Right lobe of liver (tissue), 6 donors: Measurements from ENCODE around the gene AOAH. TPM values are rescaled to one million over a fixed set of nuclear protein-coding genes. Genes with fewer than 3 reads are reported as not detected.

Experiments used
- ATAC-seq, 4 donors: fragments of 200-7000 bp; cut with Tn5 transposase; one replicate each; pipeline ENCODE4 v1.9.1; 2020; ENCODE audit warnings: mild to moderate bottlenecking in 4 of 4, moderate library complexity in 4 of 4
- DNase-seq, 3 donors: peaks; one replicate each; pipeline ENCODE4 v3.0.0-alpha.2; 2020
- H3K27ac ChIP-seq, 3 donors: fragments of 200-600 bp; one replicate each; pipeline ENCODE4 v1.8.0; 2022
- H3K27me3 ChIP-seq, 2 donors: fragments of 200-600 bp; one replicate each; pipeline ENCODE4 v1.8.0; 2022
- H3K36me3 ChIP-seq, 4 donors: fragments of 200-600 bp; sonication (generic) in 1 of 4; one replicate each; pipeline versions ENCODE4 v1.5.1 to v1.8.0; 2017 to 2022; ENCODE audit warnings: control low read depth in 1 of 4
- H3K4me1 ChIP-seq, 4 donors: fragments of 200-600 bp; sonication (generic) in 1 of 4; one replicate each; pipeline versions ENCODE4 v1.5.1 to v1.8.0; 2017 to 2022; ENCODE audit warnings: control low read depth in 1 of 4
- H3K4me3 ChIP-seq, 3 donors: fragments of 200-600 bp; one replicate each; pipeline ENCODE4 v1.8.0; 2022
- H3K9me3 ChIP-seq, 4 donors: fragments of 200-600 bp; sonication (generic) in 1 of 4; one replicate each; pipeline versions ENCODE4 v1.5.1 to v1.8.0; 2017 to 2022; ENCODE audit warnings: control low read depth in 1 of 4
- POLR2A ChIP-seq: fragments of 450-650 bp; IDR thresholded peaks from one replicate; pipeline ENCODE4 v1.6.1; 2017; ENCODE audit warnings: antibody characterized with exemption, mild to moderate bottlenecking
- WGBS: methylation state at CpG from one replicate; pipeline ENCODE4 v1.1.6; 2018; ENCODE audit warnings: low coverage, low lambda C conversion rate; ENCODE audit not compliant: insufficient coverage; ENCODE audit errors: missing lambda C conversion rate; 5-methylcytosine and 5-hydroxymethylcytosine counted together
- intact Hi-C, 2 donors: fragments of 100-400 bp; cut with DNase I; formaldehyde crosslinking; loops; one replicate each; pipeline versions ENCODE4 v1.11.2 to v1.14.1; 2022
- total RNA-seq, 6 experiments: library from RNA; depleted of rRNA in 2 of 6; stranded (reverse); fragments of >200 nt in 2 of 6; fragmentation: NEBNext Ultra II Directional in 3 of 6; extraction: Animal tissue kit (Norgen Biotek cat#: 25700) in 3 of 6; gene quantifications; one replicate each; pipeline versions ENCODE4 v1.1.0 to v1.2.4, GENCODE V29; 2016 to 2023
- TF ChIP-seq, protein P1 (sequence below), 4 donors: fragments of 200-600 bp in 3 of 4; fragments of 450-650 bp in 1 of 4; IDR thresholded peaks; one replicate each; pipeline versions ENCODE4 v1.5.1 to v1.8.0; 2016 to 2022; ENCODE audit warnings: antibody characterized with exemption in 4 of 4, mild to moderate bottlenecking in 2 of 4
- donor health status: DM: no; HTN: yes; CAD: no.
- donor health status: DM: no; HTN: no; CAD: no.
- donor health status: DM: no; HTN: no; CAD: no.
- donor health status: DM: no; HTN: yes; CAD: no.
- donor health status: DM: no; HTN: yes; CAD: no.

The AOAH gene
- total RNA-seq, 6 experiments from 2014 or later = 2.9 to 11.3 (median 6.4) TPM

DNA sequence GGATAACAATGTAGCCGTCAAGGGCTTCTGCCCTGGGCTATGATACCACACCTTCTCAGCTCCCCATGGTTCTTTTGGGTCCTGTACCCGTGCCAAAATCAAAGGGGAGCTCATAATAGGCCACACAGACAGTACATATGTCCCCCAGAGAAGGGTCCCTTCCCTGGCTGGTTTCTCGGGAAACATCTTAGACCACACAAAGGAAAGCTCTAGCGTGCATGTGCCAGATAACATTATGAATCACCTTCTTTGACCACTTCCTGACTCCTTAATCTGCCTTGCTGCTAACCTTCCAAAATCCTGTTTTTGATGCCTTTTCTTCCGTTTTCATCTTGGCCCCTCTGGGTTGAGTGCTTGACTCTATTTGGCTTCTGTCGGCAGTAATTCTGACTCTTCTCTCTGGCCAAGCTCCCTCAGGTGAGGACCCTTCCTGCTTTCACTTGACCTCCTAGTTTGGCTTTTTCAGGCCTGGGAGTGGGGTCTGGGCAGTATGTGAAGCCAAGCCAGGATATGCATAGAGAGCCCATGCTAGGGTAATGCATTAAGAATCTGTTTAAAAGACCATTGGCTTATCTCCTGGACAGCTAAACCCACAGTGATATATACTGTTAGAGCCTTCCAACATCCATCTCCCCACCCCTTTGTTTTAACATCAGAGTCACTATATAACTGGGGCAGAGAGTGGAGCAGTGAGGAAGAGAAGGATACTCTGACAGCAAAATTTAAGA lies 249.8 kb downstream of the AOAH start:
- Histone ChIP-seq H3K36me3 (no peaks in the 10 kb centered on the region), H3K9me3 (no peaks in the 10 kb centered on the region), H3K4me3 (no peak overlapping the region), H3K27me3 (no peaks in the 10 kb centered on the region), H3K4me1 (peaks cover 0 to 20% (median 2%) of the 10 kb centered on the region in 4 donors), H3K27ac (no peak overlapping the region)
- DNase-seq = no peak
- WGBS = 37% methylated on average over 5 of the region's 6 CpGs
- ATAC-seq = no peak
- TF ChIP-seq POLR2A = no peak
- TF ChIP-seq, protein P1, sequence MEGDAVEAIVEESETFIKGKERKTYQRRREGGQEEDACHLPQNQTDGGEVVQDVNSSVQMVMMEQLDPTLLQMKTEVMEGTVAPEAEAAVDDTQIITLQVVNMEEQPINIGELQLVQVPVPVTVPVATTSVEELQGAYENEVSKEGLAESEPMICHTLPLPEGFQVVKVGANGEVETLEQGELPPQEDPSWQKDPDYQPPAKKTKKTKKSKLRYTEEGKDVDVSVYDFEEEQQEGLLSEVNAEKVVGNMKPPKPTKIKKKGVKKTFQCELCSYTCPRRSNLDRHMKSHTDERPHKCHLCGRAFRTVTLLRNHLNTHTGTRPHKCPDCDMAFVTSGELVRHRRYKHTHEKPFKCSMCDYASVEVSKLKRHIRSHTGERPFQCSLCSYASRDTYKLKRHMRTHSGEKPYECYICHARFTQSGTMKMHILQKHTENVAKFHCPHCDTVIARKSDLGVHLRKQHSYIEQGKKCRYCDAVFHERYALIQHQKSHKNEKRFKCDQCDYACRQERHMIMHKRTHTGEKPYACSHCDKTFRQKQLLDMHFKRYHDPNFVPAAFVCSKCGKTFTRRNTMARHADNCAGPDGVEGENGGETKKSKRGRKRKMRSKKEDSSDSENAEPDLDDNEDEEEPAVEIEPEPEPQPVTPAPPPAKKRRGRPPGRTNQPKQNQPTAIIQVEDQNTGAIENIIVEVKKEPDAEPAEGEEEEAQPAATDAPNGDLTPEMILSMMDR (IDR thresholded peaks at IDR 0.05) = no peak
- intact Hi-C loops = no loop called here

DNA sequence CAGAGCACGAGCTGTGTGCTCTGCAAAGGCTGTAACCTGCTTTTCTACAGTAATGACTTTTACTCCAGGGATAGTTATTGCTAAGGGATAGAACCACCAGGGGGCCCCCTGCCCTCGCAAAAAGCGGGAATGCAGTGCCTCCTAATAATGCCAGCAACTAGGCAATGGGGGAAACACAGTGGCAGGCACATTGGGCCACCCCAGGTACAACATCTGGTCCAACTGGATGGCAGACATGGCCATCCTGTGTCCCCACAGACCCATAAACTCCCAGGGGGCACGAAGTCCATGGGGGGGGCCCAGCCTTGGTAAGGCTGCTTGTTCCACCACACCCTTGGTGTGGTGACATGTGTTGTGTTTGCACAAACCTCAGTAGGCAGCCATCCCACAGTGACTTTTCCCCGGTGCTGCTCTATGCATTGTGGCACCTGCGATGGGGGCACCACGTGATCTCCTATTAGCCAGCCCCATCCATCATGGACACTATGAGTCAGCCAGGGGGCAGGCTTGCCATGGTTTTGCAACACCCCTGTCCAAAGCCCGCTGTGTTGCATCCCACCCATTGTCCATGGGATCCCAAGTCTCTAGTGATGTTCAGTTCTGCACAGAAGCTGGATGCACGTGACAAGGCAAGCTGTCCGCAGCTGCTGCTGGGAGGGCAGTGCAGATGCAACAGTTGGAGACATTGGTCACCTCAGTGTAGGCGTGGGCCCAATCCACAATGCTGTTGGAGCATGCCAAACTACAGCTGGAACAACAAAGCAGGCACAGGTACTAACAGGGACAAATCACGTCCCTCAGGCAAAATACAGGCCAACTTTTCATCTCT lies 250.6 kb downstream of the AOAH start:
- intact Hi-C loops = no loop called here
- DNase-seq (peak; percentile 40 to 57 (median 56)), ATAC-seq (peak; percentile 25 to 47 (median 43))
- 59% methylated on average over 5 of the region's 12 CpGs for WGBS
- H3K27ac ChIP-seq = peak overlapping the region in 1 of 3 donors; percentile 71
- H3K4me1 ChIP-seq = peaks cover 0 to 20% (median 2%) of the 10 kb centered on the region in 4 donors
- no peak overlapping the region for H3K4me3 ChIP-seq
- H3K36me3 ChIP-seq = no peaks in the 10 kb centered on the region
- no peaks in the 10 kb centered on the region for H3K27me3 ChIP-seq
- no peaks in the 10 kb centered on the region for H3K9me3 ChIP-seq
- TF ChIP-seq, protein P1 (IDR thresholded peaks at IDR 0.05) = peak; percentile 31 to 59 (median 40)
- TF ChIP-seq POLR2A = no peak

DNA sequence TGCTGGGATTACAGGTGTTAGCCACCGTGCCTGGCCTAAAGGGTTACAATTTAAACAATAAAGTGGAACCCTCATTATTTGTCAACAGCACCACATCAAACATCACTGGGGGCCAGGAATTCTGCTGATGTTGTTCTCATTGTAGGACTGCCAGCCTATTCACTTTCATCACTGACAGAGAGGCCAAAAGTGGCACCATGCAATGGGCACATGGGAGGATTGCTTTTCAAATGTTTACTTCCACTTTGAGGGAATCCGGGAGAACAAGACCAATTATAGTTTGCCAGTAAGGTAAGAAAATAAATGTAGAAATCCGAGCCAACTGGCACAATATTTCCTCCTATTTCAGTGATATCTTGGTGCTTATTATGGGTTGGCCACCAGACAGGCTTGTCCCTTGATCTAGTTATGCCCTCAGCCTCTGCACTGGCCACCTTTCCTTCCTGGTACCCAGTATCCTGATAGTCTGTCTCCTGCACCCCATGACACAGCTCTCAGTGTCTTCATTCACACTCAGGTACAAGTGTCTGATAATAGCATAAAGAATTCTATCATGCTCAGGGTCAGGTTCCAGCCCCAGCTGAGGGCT lies 252.1 kb downstream of the AOAH start:
- 4% methylated on average over 3 of the region's 3 CpGs for WGBS
- Histone ChIP-seq H3K36me3 (no peaks in the 10 kb centered on the region), H3K27me3 (no peaks in the 10 kb centered on the region), H3K4me3 (no peak overlapping the region), H3K9me3 (no peaks in the 10 kb centered on the region), H3K27ac (peak overlapping the region; percentile 38 to 71 (median 55)), H3K4me1 (peaks cover 0 to 20% (median 2%) of the 10 kb centered on the region in 4 donors)
- DNase-seq (peak in 1 of 3 donors; percentile 74), ATAC-seq (peak; percentile 70 to 83 (median 72))
- intact Hi-C loops = no loop called here
- no peak for TF ChIP-seq POLR2A
- TF ChIP-seq, protein P1 (IDR thresholded peaks at IDR 0.05) = no peak

DNA sequence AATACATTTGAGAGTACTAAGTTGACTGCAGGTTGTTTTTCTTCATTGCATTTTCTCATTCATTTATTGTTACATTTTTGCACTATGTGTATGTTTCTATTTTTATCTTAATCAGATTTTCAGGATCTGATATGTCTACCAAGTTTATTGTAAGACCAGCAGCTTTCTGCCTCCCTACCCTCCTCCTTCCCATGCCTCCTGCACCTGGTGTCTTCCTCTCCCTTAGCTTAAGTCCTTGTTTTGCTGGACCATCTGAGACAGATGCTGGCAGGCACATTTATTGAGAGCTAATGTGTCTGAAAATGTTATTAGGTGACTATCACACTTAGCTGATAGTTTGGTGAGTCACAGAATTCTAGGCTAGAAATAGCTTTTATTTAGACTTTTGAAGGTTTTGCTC lies 255.1 kb downstream of the AOAH start:
- Histone ChIP-seq H3K27ac (no peak overlapping the region), H3K9me3 (no peaks in the 10 kb centered on the region), H3K4me1 (peaks cover 0 to 20% (median 2%) of the 10 kb centered on the region in 4 donors), H3K36me3 (no peaks in the 10 kb centered on the region), H3K4me3 (no peak overlapping the region), H3K27me3 (no peaks in the 10 kb centered on the region)
- ATAC-seq (no peak), DNase-seq (no peak)
- intact Hi-C loops = no loop called here
- no peak for TF ChIP-seq POLR2A
- TF ChIP-seq, protein P1 (IDR thresholded peaks at IDR 0.05) = no peak
